IgD-negative memory B cell (primary cell): ENCODE measurements around the gene NCOA6. TPM values are rescaled to one million over a fixed set of nuclear protein-coding genes. Genes with fewer than 3 reads are reported as not detected.
A peak's percentile ranks its signal among the peaks of the same experiment; 100 is the strongest.
"Not testable (repeated sequence)": the region's sequence is repeated elsewhere in the genome, so short reads cannot be mapped to it uniquely, and the experiment has no call there.

Source experiments
- H3K27ac Mint-ChIP-seq, 3 donors: one replicate each; pipeline ENCODE4 v1.8.0; 2020 to 2022; ENCODE audit warnings: mild to moderate bottlenecking in 3 of 3, mixed read lengths in 3 of 3, moderate library complexity in 1 of 3
- H3K27me3 Mint-ChIP-seq: one replicate; pipeline ENCODE4 v1.8.0; 2021; ENCODE audit warnings: mixed read lengths
- H3K36me3 Mint-ChIP-seq: one replicate; pipeline ENCODE4 v1.8.0; 2020; ENCODE audit warnings: mild to moderate bottlenecking, mixed read lengths
- H3K4me1 Mint-ChIP-seq, 3 donors: one replicate each; pipeline ENCODE4 v1.8.0; 2020 to 2022; ENCODE audit warnings: mixed read lengths in 3 of 3, mild to moderate bottlenecking in 1 of 3
- H3K4me3 Mint-ChIP-seq, 4 donors: one replicate each; pipeline ENCODE4 v1.8.0; 2020 to 2022; ENCODE audit warnings: mild to moderate bottlenecking in 4 of 4, mixed read lengths in 4 of 4, moderate library complexity in 3 of 4
- H3K9me3 Mint-ChIP-seq, 3 donors: one replicate each; pipeline ENCODE4 v1.8.0; 2020 to 2021; ENCODE audit warnings: mixed read lengths in 3 of 3, mild to moderate bottlenecking in 1 of 3
- polyA plus RNA-seq: library from polyadenylated mRNA; unstranded; fragments of 300-500 nt; fragmentation: Illumina TruSeq; gene quantifications from one replicate; pipeline ENCODE4 v1.2.3, GENCODE V29; 2021

NCOA6 gene
- polyA plus RNA-seq, 1 donor from 2014 or later, result 10.8 TPM

DNA sequence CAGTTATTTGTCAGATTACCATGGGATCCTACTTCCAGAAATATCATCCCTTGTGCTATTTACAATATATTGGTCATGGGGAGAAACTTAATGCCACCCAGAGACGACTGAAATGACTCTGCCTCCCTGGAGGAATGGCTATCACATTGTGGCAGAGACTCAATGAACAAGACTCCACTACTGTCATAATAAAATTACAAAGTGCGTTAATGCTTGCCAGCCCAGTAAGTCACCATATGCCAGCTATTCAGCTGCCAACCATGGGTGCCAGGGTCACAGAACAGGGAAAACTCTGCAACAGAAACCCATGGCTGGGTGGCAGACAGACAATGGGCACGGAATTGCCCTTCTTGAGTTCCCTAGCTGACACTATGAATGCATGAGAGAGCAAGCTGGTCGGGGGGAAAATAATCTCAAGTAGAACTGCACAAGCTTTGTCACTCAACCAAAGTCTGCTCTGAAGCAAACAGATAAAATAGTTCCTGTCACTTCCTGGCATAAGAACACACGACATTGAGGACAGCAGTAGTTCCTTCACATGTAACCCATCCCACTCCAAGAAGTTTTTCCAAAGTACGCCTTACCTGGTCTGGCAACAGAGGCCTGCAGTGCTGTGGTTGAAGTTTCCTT is 89.2 kb downstream of the NCOA6 start:
- Mint-ChIP-seq H3K4me1 (peaks cover 0 to 5% (median 0%) of the 10 kb centered on the region in 3 donors), H3K9me3 (no peaks in the 10 kb centered on the region), H3K27ac (peak overlapping the region in 1 of 3 donors; percentile 39), H3K36me3 (peaks cover 7% of the 10 kb centered on the region), H3K27me3 (no peaks in the 10 kb centered on the region), H3K4me3 (no peak overlapping the region)

- Mint-ChIP-seq H3K36me3 (peaks cover 3% of the 10 kb centered on the region), H3K9me3 (no peaks in the 10 kb centered on the region), H3K4me3 (no peak overlapping the region), H3K27ac (peak overlapping the region in 1 of 3 donors; percentile 41), H3K4me1 (peaks cover 0 to 3% (median 0%) of the 10 kb centered on the region in 3 donors), H3K27me3 (no peaks in the 10 kb centered on the region)
These were observed 92.9 kb downstream of the NCOA6 start for GRCh38 chr20:34732523-34732922.

GRCh38 chr20:34729416-34729815 is 96.0 kb downstream of the NCOA6 start:
- Mint-ChIP-seq H3K4me1 (no peaks in the 10 kb centered on the region), H3K4me3 (no peak overlapping the region), H3K9me3 (no peaks in the 10 kb centered on the region), H3K36me3 (peaks cover 8% of the 10 kb centered on the region), H3K27me3 (no peaks in the 10 kb centered on the region), H3K27ac (no peak overlapping the region)

DNA sequence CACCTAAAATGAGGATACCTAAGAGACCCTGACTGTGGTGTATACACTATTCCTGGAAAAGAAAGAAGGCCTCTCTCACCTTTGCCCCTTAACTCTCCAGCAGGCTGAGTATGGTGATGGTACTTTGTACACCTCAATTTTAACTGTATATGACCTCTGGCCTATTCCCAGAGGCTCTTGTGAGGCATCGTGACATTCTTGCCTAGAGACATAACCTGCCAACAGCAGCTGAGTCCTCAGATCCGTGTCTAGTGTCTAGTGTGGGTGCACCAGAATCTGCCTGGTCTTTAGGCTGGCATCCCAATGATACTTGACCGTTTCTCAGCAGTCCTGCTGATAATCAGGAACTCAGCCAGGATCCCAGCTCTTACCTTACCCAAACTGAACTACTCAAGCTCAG is 101.3 kb downstream of the NCOA6 start:
- Mint-ChIP-seq H3K27ac (peak overlapping the region in 1 of 3 donors; percentile 61), H3K27me3 (no peaks in the 10 kb centered on the region), H3K4me3 (no peak overlapping the region), H3K4me1 (peaks cover 17 to 23% (median 17%) of the 10 kb centered on the region in 3 donors), H3K9me3 (no peaks in the 10 kb centered on the region), H3K36me3 (peaks cover 9% of the 10 kb centered on the region)

DNA sequence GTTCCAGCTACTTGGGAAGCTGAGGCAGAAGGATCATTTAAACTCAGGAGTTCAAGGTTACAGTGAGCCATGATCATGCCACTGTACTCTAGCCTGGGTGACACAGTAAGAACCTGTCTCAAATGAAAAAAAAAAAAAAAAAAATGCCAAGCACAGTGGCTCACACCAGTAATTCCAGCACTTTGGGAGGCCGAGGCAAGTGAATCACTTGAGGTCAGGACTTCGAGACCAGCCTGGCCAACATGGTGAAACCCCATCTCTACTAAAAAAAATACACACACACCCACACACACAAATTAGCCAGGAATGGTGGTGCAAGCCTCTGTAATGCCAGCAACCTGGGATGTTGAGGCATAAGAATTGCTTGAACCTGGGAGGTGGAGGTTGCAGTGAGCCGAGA is 102.9 kb downstream of the NCOA6 start:
- H3K4me3 Mint-ChIP-seq, H3K27ac Mint-ChIP-seq, H3K9me3 Mint-ChIP-seq, H3K36me3 Mint-ChIP-seq, H3K27me3 Mint-ChIP-seq: not testable (repeated sequence)
- H3K4me1 Mint-ChIP-seq, result peaks cover 24 to 31% (median 27%) of the 10 kb centered on the region in 3 donors

- Mint-ChIP-seq H3K4me3 (peak overlapping the region in 1 of 4 donors; percentile 85), H3K36me3 (peaks cover 5% of the 10 kb centered on the region), H3K4me1 (peaks cover 24 to 31% (median 27%) of the 10 kb centered on the region in 3 donors), H3K27me3 (no peaks in the 10 kb centered on the region), H3K27ac (peak overlapping the region in 1 of 3 donors; percentile 84), H3K9me3 (no peaks in the 10 kb centered on the region)
These were observed 105.2 kb downstream of the NCOA6 start for GRCh38 chr20:34720266-34720665.

DNA sequence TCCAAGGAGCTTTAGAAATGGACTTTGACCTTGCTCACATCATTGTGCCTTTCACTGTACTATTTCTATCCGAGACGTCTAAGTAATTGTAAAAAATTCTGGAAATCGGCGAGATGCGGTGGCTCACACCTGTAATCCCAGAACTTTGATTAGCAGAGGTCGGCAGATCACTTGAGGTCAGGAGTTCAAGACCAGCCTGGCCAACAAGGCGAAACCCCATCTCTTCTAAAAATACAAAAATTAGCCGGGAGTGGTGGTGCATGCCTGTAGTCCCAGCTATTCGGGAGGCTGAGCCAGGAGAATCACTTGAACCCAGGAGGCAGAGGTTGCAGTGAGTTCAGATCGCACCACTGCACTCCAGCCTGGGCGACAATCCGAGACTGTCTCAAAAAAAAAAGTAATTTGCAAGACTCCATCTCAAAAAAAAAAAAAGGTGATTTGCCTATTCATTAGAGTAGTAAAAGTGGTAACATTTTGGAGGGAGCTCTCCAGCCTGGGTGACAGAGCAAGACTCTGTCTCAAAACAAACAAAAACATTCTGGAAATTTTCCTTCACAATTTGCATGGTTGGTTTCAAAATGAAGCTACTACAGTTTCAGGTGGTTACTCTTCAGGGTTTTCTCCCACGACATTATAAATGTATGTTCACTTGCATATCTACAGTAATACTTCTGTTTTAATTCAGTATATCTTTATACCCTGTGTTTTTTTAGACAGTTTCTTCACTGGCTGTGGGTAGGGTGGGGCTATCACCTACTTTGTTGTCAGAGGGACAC is 106.0 kb downstream of the NCOA6 start:
- H3K9me3 Mint-ChIP-seq, H3K27me3 Mint-ChIP-seq, H3K36me3 Mint-ChIP-seq: not testable (repeated sequence)
- Mint-ChIP-seq H3K27ac (peak overlapping the region in 1 of 3 donors; percentile 56), H3K4me3 (peak overlapping the region; percentile 16 to 86 (median 48)), H3K4me1 (peaks cover 24 to 31% (median 27%) of the 10 kb centered on the region in 3 donors)

DNA sequence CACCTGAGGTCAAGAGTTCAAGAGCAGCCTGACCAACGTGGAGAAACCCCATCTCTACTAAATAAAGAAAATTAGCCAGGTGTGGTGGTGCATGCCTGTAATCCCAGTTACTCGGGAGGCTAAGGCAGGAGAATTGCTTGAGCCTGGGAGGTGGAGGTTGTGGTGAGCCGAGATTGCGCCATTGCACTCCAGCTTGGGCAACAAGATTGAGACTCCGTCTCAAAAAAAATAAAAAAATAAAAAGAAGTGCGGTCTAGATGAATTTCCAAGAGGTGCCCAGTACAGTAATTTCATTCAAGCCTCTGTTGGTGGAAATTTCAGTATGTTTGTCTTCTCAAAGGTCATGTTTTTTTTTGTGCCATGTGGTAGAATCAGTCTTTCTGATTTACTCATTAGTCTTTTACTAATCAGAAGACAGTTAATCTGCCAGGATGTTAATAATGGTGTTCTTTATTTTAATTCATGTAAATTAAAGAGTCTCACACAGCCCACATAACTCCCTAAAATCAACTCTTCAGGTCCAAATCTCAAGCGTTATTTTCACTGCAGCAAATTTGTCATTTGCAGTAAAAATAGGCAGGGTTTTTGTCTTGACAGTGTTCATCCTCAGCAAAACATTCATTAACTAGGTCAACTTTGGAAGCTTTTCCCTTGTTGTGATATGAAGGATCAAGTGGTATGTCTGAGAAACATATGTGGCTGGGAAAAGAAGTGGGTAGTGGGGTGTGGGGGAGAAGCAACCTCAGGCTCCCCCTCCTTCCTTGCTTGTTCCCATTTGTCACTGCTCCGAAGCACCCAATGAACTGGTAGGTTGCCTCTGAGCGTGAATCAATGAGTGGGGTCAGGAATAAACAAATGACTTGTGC is 108.0 kb downstream of the NCOA6 start:
- H3K4me3 Mint-ChIP-seq, result peak overlapping the region in 1 of 4 donors; percentile 14
- H3K27me3 Mint-ChIP-seq, result no peaks in the 10 kb centered on the region
- peaks cover 3% of the 10 kb centered on the region for H3K36me3 Mint-ChIP-seq
- H3K4me1 Mint-ChIP-seq, result peaks cover 25 to 32% (median 30%) of the 10 kb centered on the region in 3 donors
- H3K9me3 Mint-ChIP-seq, result no peaks in the 10 kb centered on the region
- no peak overlapping the region for H3K27ac Mint-ChIP-seq

DNA sequence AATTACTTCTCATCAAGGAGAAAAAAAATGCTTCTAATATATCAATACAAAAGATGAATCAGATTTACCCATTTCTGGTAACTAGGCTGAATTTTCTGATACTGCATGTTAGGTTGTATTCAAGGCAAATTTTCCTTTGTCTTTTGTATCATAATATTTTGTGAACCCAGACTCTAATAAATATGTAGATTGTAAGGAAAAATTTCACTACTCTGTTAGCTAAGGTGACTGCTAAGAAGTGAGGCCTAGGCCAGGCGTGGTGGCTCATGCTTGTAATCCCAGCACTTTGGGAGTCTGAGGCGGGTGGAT is 108.6 kb downstream of the NCOA6 start:
- Mint-ChIP-seq H3K9me3 (no peaks in the 10 kb centered on the region), H3K27ac (no peak overlapping the region), H3K4me3 (no peak overlapping the region), H3K4me1 (peaks cover 26 to 34% (median 30%) of the 10 kb centered on the region in 3 donors), H3K27me3 (no peaks in the 10 kb centered on the region), H3K36me3 (peaks cover 3% of the 10 kb centered on the region)

DNA sequence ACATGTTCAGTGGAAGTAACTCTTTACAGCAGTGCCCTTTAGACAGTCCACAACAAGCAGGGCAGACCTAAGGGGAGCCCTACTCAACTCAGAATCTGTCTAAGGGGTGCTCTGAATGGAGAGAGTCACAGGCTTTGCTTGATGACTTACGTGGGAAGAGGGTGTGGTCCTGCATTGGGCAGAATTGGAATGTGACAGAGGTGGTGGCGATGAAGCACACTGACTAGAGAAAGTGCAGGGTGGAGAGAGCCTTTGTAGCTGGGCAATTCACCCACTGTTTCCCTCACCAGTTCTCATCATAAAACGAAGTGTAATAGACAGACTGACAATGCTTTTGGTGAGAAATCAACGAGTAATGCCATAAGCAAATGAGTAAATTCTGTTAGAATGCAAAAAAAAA is 110.1 kb downstream of the NCOA6 start:
- no peaks in the 10 kb centered on the region for H3K27me3 Mint-ChIP-seq
- no peak overlapping the region for H3K4me3 Mint-ChIP-seq
- H3K9me3 Mint-ChIP-seq, result no peaks in the 10 kb centered on the region
- H3K27ac Mint-ChIP-seq, result no peak overlapping the region
- peaks cover 3% of the 10 kb centered on the region for H3K36me3 Mint-ChIP-seq
- peaks cover 19 to 25% (median 23%) of the 10 kb centered on the region in 3 donors for H3K4me1 Mint-ChIP-seq

- not testable (repeated sequence) for H3K4me3 Mint-ChIP-seq
These were observed 111.4 kb downstream of the NCOA6 start for GRCh38 chr20:34713944-34714515.

GRCh38 chr20:34713194-34713943 is 112.1 kb downstream of the NCOA6 start:
- Mint-ChIP-seq H3K27ac (peak overlapping the region in 2 of 3 donors; percentile 71 to 97), H3K36me3 (peaks cover 2% of the 10 kb centered on the region), H3K27me3 (peaks cover 1% of the 10 kb centered on the region), H3K4me3 (peak overlapping the region in 1 of 4 donors; percentile 91), H3K4me1 (peaks cover 7 to 14% (median 7%) of the 10 kb centered on the region in 3 donors), H3K9me3 (no peaks in the 10 kb centered on the region)

More at GRCh38 chr20:34713944-34714515, 111.4 kb downstream of the NCOA6 start:
- not testable (repeated sequence) for H3K27me3 Mint-ChIP-seq, H3K36me3 Mint-ChIP-seq, H3K9me3 Mint-ChIP-seq
- H3K27ac Mint-ChIP-seq, result peak overlapping the region in 2 of 3 donors; percentile 31 to 49
- peaks cover 9 to 17% (median 10%) of the 10 kb centered on the region in 3 donors for H3K4me1 Mint-ChIP-seq

- peak overlapping the region in 2 of 4 donors; percentile 25 to 91 for H3K4me3 Mint-ChIP-seq
These were observed 112.8 kb downstream of the NCOA6 start for GRCh38 chr20:34712525-34713192.

More at GRCh38 chr20:34712525-34713192, 112.8 kb downstream of the NCOA6 start:
- Mint-ChIP-seq H3K36me3 (peaks cover 2% of the 10 kb centered on the region), H3K9me3 (no peaks in the 10 kb centered on the region), H3K27me3 (peaks cover 1% of the 10 kb centered on the region), H3K4me1 (peaks cover 9 to 13% (median 10%) of the 10 kb centered on the region in 3 donors), H3K27ac (peak overlapping the region in 2 of 3 donors; percentile 71 to 97)
